Adipose tissue (tissue), 3 donors: ENCODE measurements around the gene SLC30A1. TPM values are rescaled to one million over a fixed set of nuclear protein-coding genes. Genes with fewer than 3 reads are reported as not detected.
A peak's percentile ranks its signal among the peaks of the same experiment; 100 is the strongest.
"Not testable (repeated sequence)": the region's sequence is repeated elsewhere in the genome, so short reads cannot be mapped to it uniquely, and the experiment has no call there.

Source experiments
- H3K27ac ChIP-seq: one replicate; pipeline ENCODE4 v1.5.1; 2013; ENCODE audit warnings: low read depth, low read length
- WGBS, 3 donors: extraction: QIAGEN DNeasy Blood & Tissue Kit; methylation state at CpG; one replicate each; pipeline ENCODE4 v1.1.7; 2013; 5-methylcytosine and 5-hydroxymethylcytosine counted together
- polyA plus RNA-seq, 3 donors: library from polyadenylated mRNA; stranded (reverse); fragments of 200-250 nt; gene quantifications; one replicate each; pipeline ENCODE4 v1.2.3, GENCODE V29; 2013
- donor health status: healthy with polysubstance abuse.
- donor health status: Bipolar disorder and iron deficiency.
- donor health status: healthy.

The SLC30A1 gene, protein sequence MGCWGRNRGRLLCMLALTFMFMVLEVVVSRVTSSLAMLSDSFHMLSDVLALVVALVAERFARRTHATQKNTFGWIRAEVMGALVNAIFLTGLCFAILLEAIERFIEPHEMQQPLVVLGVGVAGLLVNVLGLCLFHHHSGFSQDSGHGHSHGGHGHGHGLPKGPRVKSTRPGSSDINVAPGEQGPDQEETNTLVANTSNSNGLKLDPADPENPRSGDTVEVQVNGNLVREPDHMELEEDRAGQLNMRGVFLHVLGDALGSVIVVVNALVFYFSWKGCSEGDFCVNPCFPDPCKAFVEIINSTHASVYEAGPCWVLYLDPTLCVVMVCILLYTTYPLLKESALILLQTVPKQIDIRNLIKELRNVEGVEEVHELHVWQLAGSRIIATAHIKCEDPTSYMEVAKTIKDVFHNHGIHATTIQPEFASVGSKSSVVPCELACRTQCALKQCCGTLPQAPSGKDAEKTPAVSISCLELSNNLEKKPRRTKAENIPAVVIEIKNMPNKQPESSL
- 10 to 100 TPM in 1 of 3 donors, 1 to 10 TPM in 2; 4.7 to 20.5 (median 5.3) TPM for polyA plus RNA-seq

DNA sequence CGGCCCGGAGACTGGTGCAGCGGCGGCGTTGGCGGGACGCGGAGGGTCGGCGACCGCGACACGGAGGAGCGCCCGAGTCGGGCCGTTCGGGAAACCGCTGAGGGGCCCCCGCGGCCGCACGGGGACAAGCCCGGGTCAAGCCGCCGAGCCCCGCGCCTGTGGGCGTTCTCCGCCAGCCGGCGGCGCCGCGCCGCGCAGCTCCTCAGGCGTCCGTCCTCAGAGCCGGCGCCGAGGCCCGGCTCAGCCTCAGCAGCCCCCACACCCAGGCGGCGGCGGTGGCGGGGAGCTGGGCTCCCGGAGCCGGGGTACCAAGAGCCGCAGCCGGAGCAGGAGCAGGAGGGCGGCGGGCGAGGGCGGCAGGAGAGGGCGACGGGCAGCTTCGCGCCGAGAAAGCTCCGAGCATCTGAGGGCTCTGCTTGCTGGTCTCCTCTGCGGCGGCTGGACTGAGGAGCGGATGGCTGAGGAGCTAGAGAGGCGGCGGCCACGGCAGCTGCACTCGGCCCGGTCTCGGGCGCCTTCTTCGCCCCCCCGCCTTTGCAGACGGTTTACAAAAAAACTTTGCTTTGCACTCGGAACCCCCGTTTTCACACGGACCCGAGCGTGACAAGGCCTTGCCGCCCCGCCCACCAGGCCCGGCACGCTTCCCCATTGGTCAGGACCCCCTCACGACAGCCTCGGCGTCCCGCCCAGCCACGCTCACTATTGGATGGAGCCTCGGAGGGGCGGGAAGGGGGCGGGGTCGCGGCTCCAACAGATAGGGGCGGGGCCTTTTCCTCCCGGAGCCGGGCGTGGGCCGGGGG is at the start of gene SLC30A1:
Gene SLC30A1 (minus strand): TSS at position 522 of the 800 bp plus-strand sequence. CDS start 549 bp downstream, outside the sequence.
- 0 to 1% (median 0%) methylated on average over 90 to 98 of the region's 98 CpGs for WGBS, 3 donors
- peak within 1 kb of the TSS; percentile 77 for H3K27ac ChIP-seq

DNA sequence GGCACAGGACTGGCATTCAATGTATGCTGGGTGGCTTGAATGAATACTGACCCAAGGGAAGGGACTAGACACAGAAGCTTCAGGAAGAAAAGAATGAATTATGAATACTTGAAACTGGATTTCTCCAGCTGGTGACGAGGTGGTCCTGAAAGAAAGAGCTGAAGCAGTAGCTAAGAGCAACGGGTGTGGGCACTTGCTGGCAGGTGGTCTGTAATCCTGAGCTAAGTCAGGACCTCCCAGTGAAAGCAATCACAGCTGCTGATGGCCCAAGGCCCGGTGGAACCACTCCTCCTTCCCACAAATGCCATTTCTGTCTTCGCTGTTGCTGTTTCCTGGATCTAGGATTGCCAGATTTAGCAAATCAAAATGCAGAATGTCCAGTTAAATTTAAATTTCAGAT is 49.5 kb upstream of the SLC30A1 start:
- no peak overlapping the region for H3K27ac ChIP-seq
- WGBS, 3 donors: 70 to 71% (median 71%) methylated on average over 4 of the region's 4 CpGs

DNA sequence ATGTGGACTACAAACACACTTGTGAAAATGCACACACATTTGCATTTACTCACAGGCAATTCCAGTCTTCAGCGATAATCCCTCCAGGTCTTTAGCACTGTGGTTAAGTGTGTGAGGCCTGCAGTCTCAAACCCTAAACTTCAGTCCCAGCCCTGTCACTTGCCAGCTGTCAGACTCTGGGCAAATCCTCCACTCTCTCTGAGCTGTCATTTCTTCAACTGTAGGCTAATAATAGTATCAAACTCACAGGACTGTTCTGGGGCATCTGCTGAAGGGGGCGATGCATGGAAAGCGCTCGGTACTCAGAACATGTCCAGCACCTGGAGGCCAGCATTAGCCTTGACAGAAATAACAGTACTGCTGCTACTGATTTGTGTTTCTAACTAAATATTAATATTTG is 48.3 kb upstream of the SLC30A1 start:
- H3K27ac ChIP-seq: no peak overlapping the region
- WGBS, 3 donors: 89 to 93% (median 93%) methylated on average over 4 of the region's 4 CpGs

DNA sequence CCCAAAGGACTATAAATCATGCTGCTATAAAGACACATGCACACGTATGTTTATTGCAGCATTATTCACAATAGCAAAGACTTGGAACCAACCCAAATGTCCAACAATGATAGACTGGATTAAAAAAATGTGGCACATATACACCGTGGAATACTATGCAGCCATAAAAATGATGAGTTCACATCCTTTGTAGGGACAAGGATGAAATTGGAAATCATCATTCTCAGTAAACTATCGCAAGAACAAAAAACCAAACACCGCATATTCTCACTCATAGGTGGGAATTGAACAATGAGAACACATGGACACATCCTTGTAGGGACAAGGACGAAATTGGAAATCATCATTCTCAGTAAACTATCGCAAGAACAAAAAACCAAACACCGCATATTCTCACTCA is 46.9 kb upstream of the SLC30A1 start:
- WGBS, 3 donors: 94 to 96% (median 96%) methylated on average over 6 of the region's 7 CpGs
- not testable (repeated sequence) for H3K27ac ChIP-seq

DNA sequence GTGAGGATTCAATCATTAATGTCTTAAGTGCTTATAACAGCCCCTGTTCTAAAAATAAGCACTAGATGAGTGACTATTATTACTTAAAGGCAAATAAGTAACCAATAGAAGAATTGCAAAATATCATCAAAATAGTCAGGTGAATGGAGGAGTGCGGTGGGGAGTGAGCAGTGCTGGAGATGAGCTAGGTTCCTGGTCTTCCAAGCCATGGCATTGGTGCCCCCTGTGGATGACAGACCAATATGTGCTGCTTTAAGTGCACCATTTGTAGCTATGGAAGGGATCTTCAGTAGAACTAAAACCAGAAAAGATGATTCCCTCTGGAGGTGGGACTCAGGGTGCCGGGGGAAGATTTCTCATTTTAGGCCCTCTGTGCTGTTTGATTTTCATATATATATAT is 46.1 kb upstream of the SLC30A1 start:
- no peak overlapping the region for H3K27ac ChIP-seq
- WGBS, 3 donors: 51 to 73% (median 64%) methylated on average over 2 of the region's 2 CpGs

DNA sequence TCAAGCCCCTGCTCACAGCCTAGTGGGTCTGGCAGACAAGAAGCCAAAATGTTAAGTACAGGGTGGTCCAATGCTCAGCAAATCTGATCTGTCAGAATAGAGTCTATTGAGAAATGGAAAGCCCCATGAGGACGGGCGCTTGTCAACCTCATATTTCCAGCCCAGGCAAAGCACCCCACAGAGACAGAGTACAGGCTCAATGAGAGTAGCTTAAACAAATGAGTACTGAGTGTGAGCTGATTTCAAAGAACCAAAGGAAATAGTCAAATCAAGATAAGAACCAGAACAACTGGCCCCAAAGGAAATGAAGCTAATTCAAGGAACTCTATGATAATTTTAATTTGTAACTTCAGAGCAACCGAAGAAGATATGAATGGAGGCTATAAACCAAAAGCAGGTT is 44.6 kb upstream of the SLC30A1 start:
- WGBS, 3 donors: 58 to 78% (median 73%) methylated on average over 3 of the region's 3 CpGs
- H3K27ac ChIP-seq: no peak overlapping the region

DNA sequence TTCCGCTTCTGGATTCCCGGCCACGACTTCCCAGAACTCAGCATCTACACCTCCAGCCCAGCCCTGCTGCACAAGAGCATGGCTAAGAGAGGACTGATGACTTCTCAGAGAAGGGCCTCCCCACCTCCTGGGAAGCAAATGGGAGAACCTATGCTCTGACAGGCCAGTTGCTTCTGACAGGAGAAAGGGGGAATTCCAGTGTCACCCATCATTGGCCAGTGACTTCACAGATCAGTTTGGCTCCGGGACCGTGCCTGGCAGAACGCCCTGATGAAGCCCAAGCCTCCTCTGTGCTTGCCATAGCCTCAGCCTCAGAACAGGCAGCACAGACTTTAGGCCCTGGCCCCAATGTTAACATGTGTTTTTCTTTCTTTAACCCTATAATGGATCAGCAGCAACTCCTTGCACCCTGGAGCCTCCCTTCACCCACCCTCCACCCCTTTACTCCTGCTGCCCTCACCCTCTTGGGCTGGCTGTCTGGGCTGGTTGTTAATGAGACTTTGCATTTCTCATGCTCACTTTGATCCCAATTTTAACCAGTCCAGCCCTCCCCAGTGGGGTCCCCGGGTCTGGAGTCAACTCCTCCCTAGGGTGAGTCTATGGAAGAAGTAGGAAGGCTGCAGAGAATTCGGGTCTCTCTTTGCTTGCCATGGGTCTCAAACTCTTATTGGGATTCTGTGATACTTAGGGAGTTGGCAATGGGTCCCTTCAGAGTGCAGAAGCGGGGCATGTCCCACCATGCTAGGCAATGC is 42.7 kb upstream of the SLC30A1 start:
- WGBS, 3 donors: 66 to 73% (median 72%) methylated on average over 9 of the region's 9 CpGs
- no peak overlapping the region for H3K27ac ChIP-seq

DNA sequence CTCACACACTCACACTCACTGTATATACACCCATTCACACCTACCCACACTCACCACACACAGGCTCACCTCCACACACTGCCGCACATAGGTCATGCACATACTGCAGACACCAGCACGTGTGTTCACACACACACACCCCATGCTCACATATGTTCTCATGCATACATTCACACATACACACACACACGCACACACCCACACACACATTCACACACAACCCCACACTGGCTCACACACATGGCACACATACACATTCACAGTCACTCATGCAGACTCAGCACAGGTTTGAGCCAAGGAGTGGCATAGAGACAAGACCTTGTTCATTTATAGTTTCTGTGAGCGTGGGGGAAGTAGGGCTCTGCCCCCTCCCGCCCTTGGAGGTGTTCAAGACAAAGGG is 41.1 kb upstream of the SLC30A1 start:
- WGBS, 3 donors: 84 to 94% (median 92%) methylated on average over 5 of the region's 5 CpGs
- no peak overlapping the region for H3K27ac ChIP-seq

DNA sequence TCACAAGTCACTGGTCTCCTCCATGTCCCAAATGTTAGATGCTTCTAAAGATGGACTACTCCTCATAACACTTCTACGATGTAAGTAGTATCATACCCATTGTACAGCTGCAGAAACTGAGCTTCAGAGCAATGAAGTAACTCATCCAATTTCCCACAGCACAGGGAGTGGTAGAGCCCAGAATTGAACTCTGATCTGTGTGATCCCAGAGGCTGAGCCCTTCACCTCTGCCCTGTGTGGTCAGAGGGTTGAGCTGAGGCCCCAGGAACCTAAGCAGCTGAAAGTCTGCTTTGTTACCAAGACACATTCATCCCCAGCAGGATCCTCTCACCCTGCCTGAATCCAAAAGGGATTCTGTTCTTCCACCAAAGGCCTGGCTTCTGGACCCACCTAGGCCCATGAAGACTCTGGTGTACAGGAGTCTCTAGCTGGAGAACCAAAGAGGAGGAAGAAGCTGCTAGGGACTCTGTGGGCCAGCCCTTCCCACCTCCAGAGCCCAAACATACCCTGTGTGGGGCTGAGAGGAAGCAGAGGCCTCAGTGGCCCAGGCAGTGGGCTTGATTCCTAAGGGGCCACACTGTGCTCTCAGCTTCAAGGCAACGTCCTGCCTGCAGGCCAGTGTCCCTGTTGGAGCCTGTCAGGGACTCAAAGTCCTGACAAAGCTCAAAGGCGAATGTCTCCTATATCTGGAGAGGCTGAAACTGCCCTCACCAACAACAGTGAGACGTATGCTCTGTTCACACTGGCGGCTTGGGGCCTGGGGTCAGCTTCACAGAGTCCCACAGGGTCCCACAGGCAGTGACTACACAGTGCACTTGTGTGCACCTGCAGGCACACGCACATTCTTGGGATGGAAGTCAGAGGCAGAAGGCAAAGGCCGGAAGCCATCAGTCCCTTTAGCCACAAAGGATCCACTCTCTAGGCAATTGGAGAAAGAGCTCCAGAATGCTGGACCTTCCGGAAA is 40.4 kb upstream of the SLC30A1 start:
- H3K27ac ChIP-seq: no peak overlapping the region
- WGBS, 3 donors: 81 to 84% (median 82%) methylated on average over 8 of the region's 8 CpGs

DNA sequence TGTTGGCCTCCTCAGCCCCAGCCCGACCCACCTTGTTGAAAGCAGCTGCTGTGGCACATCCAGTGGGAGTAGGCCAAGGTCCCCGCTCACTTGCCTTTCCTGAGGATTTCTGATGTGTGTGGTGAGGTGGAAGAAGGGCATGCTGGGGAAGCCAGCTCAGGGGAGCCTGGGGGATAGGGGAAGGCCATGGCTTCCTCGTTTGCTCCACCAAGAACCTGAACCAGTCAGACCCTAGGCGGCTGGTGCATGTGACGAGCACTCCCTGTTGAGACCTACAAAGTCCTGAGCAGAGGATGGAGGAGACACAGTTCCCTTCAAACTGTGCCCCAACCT is 38.0 kb upstream of the SLC30A1 start:
- 89 to 94% (median 93%) methylated on average over 5 of the region's 5 CpGs for WGBS, 3 donors
- H3K27ac ChIP-seq: no peak overlapping the region

DNA sequence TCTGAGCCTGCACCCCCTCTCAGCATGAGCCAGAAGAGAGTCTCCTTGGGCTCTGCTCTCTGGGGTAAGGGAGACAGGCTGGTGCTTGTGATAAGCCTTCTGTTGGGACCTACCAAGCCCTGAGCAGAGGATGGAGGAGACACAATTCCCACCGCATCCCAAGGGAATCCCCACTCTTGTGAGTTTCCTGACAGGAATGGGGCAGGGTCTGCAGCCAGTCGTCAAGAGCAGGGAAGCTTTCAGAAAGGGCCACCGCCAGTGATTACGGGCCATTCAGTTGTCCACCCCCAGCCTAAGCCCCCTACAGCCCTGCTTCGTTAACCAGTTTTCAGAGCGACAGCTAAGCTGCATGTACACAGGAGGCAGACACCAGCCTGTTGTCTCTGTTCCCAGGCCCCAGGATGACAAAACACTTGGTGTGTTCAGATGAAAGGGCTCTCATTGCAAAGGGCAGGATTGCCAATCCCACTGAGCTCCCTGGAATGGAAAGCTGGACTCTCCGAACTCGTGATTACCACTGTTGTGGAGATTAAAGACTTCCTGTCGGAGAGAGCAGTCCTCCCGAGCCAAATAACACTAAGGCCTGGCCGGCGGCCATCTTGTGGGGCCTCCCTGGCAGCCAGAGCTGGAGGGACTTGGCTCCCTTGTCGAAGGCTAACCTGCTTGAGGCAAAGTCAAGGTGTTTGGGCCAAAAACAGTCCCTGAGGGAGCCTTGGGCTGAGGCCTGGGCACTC is 37.4 kb upstream of the SLC30A1 start:
- WGBS, 3 donors: 63 to 81% (median 65%) methylated on average over 13 of the region's 13 CpGs
- H3K27ac ChIP-seq: no peak overlapping the region

DNA sequence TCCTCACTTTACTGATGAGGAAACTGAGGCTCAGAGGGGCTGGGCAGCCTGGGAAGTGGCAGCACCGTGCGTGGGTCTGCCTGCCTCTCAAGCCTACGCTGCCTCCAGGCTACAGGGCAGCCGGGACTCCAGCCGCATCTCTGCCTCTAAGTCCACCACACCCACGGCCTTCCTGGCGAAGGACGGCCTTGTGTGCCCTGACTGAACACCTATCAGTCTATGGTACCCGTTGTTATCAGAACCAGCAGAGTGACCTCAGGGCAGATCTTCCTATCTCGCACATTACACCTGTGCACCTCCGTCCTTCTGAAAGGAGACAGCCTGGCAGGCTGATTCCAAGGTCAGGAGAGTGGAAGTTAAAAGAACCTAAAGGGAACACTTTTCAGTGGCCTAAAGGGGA is 35.7 kb upstream of the SLC30A1 start:
- no peak overlapping the region for H3K27ac ChIP-seq
- 68 to 93% (median 92%) methylated on average over 11 of the region's 11 CpGs for WGBS, 3 donors

DNA sequence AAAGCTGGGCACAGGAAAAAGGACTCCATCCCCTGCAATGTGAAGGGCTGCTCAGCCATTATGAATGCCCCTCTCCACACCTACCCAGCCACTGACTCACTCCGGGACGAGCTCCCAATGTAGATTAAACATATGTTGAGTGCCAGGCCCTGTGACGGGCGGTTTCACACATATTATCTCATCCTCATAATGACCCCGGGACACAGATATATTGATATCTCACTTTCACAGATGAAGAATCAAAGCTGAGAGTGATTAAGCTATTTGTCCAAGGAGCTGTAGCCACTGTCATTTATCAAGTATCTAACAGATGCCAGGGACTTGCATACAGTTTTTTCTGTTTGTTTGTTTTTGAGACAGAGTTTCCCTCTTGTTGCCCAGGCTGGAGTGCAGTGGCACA is 35.0 kb upstream of the SLC30A1 start:
- no peak overlapping the region for H3K27ac ChIP-seq
- WGBS, 3 donors: 59 to 92% (median 91%) methylated on average over 5 of the region's 5 CpGs

DNA sequence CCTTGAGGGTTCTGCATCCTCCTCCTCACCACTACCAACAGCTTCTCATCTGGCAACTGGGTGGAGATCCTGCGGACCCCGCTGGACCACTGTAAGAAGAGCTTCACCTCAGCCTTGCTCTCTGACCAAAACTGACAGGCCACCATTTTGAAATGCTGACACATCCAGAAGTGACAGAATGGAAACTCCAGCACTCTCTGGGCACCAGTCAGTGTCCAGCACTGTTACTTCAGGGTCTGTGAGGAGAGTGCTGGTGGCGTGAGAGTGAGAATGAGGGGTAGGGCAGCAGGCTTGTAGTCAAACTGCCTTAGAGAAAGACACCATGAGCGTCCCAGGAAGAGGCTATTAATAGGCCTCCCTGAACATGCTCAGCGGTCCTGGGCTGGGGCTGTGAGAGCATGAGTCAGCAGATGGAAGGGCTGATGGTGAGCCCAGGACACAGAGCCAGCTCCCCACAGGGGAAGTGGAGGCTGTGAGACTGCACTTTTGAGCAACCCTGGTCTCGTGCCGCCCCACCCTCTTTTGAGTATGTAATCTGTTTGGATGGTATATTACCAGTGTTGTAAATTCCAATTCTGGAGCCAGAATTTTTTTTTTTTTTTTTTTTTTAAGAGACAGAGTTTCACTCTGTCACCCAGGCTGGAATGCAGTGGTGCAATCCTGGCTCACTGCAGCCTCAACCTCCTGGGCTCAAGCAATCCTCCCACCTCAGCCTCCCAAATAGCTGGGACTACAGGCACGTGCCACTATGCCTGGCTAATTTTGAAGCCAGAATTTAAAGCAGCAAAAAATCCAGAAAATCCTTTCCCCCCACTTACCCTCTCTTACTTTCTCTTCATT is 34.4 kb upstream of the SLC30A1 start:
- no peak overlapping the region for H3K27ac ChIP-seq
- 52 to 84% (median 58%) methylated on average over 8 of the region's 8 CpGs for WGBS, 3 donors

DNA sequence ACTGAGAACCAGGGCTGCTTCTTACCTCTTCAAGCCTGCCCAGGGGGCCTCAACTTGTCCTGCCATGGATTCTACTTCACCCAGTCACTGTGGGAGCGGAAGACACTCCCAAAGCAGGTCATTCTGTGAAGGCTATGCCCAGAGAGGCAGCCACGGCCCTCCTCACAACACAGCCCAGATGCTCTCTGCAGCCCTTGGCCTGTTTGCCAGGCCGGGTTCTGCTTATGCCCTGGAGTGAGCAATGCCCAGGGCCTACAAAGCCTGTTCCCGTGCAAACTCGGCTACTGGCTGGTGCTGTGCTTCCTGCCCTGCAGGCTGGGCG is 33.8 kb upstream of the SLC30A1 start:
- WGBS, 3 donors: 89 to 96% (median 95%) methylated on average over 6 of the region's 6 CpGs
- no peak overlapping the region for H3K27ac ChIP-seq

DNA sequence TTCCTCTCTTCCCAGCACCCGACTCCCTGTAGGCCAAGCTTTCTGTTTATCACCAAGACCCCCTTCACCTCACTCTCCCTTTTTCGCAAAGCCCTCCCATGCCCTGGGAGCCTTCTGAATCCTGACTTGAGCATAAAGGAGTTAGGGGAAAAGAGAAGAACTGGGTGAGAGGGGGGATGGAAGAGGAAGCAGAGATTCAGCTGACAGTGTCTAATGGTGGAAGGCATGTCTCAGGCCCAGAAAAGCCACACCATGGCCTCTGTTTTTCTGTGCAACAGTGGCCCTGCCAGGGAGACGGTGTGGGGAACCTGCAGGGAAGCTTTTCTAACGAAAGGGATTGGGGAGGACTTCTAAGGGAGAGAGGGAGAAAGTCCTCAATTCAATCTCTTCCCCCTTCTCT is 32.9 kb upstream of the SLC30A1 start:
- no peak overlapping the region for H3K27ac ChIP-seq
- 76 to 89% (median 78%) methylated on average over 4 of the region's 4 CpGs for WGBS, 3 donors
